HG03025 (cell line): ENCODE measurements around the gene TBC1D4.

Experiments used
- ATAC-seq: cut with Tn5 transposase; IDR thresholded peaks from one replicate; pipeline ENCODE4 v1.9.1; 2021; ENCODE audit warnings: mild to moderate bottlenecking, moderate library complexity; ENCODE audit not compliant: unreplicated experiment, low FRiP score

TBC1D4 gene

GRCh38 chr13:75399168-75399878, 82.6 kb downstream of the TBC1D4 start:
- no peak for ATAC-seq

GRCh38 chr13:75398072-75398471, 83.9 kb downstream of the TBC1D4 start:
- no peak for ATAC-seq

- ATAC-seq = no peak
These were observed 86.1 kb downstream of the TBC1D4 start for GRCh38 chr13:75395901-75396300.

- ATAC-seq = no peak
These were observed 86.9 kb downstream of the TBC1D4 start for GRCh38 chr13:75395066-75395465.

- ATAC-seq = no peak
These were observed 88.0 kb downstream of the TBC1D4 start for GRCh38 chr13:75393839-75394520.

GRCh38 chr13:75391432-75392100, 90.4 kb downstream of the TBC1D4 start:
- ATAC-seq = no peak

- no peak for ATAC-seq
These were observed 91.7 kb downstream of the TBC1D4 start for GRCh38 chr13:75390229-75390628.

- no peak for ATAC-seq
These were observed 96.3 kb downstream of the TBC1D4 start for GRCh38 chr13:75385708-75386083.

- no peak for ATAC-seq
These were observed 96.9 kb downstream of the TBC1D4 start for GRCh38 chr13:75384879-75385707.

GRCh38 chr13:75383064-75383715, 98.8 kb downstream of the TBC1D4 start:
- ATAC-seq = no peak

GRCh38 chr13:75378301-75378700, 103.7 kb downstream of the TBC1D4 start:
- no peak for ATAC-seq

GRCh38 chr13:75376792-75377402, 105.1 kb downstream of the TBC1D4 start:
- no peak for ATAC-seq

- ATAC-seq = no peak
These were observed 106.6 kb downstream of the TBC1D4 start for GRCh38 chr13:75375329-75375728.

- ATAC-seq = no peak
These were observed 108.0 kb downstream of the TBC1D4 start for GRCh38 chr13:75373988-75374387.

- ATAC-seq = no peak
These were observed 108.8 kb downstream of the TBC1D4 start for GRCh38 chr13:75372923-75373841.

GRCh38 chr13:75372517-75372916, 109.5 kb downstream of the TBC1D4 start:
- ATAC-seq = no peak

- ATAC-seq = no peak
These were observed 110.8 kb downstream of the TBC1D4 start for GRCh38 chr13:75371203-75371602.

GRCh38 chr13:75370774-75371173, 111.2 kb downstream of the TBC1D4 start:
- ATAC-seq = no peak

GRCh38 chr13:75369981-75370380, 112.0 kb downstream of the TBC1D4 start:
- ATAC-seq = no peak
